ENCODE results near the gene DFFA.

DNA sequence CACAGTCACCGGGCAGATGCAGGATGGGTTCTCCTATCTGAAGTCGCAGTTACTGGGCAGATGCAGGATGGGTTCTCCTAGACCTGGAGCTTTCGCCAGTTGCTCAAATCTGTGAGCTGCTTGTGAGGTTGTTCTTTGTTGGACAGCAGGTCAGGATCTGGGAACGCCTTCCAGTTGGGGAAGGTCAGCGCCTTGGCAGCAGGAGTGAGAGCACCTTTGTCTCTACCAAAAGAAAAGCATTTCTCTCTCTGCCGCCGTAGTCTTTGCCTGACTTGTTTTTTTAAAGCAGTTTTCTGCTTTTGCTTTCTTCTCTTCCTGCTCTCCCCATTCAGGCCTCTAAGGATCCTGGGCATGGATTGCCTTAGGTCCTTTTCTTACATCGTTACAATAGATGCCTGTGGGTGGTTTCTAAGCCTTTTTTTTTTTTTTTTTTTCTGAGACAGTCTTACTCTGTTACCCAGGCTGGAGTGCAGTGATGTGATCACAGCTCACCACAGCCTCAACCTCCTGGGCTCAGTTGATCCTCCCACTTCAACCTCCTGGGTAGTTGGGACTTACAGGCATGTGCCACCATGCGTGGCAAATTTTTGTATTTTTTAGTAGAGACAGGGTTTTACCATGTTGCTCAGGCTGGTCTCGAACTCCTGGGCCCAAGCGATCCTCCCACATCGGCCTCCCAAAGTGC lies 18.1 kb upstream of the DFFA start:
- TF ChIP-seq POLR2A (IDR thresholded peaks at IDR 0.05; ENCODE audit: low read depth, low read length) (no peak), POLR2AphosphoS5 (IDR thresholded peaks at IDR 0.05; ENCODE audit: low read depth, low read length) (no peak), TAF1 (IDR thresholded peaks at IDR 0.05; ENCODE audit: borderline replicate concordance, low read depth, low read length) (no peak)

Measured in GM12892 (cell line).